ENCODE measurements around the gene NFIA.

DNA sequence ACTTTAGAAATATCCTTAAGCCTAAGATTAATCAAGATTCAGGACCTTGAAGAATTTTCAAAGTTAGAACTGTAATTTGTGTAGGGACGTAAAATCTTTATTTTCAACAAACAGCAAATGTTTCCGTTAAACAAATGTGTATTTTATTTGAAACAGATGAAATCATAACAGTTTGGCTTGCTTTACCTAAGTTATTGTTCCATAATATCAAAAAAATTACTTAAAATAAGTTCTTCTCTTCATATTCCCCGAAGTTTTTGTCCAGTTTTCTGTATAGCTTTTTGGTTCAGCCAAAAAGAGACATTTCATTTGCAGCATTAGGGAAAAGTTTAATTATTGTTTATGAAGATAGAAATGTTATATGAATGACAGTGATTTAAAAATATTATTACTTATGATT lies 100.1 kb downstream of the NFIA start:
- TF ChIP-seq, protein P1, sequence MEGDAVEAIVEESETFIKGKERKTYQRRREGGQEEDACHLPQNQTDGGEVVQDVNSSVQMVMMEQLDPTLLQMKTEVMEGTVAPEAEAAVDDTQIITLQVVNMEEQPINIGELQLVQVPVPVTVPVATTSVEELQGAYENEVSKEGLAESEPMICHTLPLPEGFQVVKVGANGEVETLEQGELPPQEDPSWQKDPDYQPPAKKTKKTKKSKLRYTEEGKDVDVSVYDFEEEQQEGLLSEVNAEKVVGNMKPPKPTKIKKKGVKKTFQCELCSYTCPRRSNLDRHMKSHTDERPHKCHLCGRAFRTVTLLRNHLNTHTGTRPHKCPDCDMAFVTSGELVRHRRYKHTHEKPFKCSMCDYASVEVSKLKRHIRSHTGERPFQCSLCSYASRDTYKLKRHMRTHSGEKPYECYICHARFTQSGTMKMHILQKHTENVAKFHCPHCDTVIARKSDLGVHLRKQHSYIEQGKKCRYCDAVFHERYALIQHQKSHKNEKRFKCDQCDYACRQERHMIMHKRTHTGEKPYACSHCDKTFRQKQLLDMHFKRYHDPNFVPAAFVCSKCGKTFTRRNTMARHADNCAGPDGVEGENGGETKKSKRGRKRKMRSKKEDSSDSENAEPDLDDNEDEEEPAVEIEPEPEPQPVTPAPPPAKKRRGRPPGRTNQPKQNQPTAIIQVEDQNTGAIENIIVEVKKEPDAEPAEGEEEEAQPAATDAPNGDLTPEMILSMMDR (IDR thresholded peaks at IDR 0.05): no peak
- TF ChIP-seq POLR2A (IDR thresholded peaks at IDR 0.05): no peak
- TF ChIP-seq EP300 (IDR thresholded peaks at IDR 0.05): no peak
- TF ChIP-seq POLR2AphosphoS5 (IDR thresholded peaks at IDR 0.05): no peak
